ENCODE data around the gene GTSE1.

GRCh38 chr22:46292732-46293131, 3.9 kb upstream of the GTSE1 start:
- TF ChIP-seq CTCF (conservative IDR thresholded peaks at IDR 0.05): no peak
- TF ChIP-seq EZH2 (IDR thresholded peaks at IDR 0.05; ENCODE audit: low read depth): no peak
